GM20000 (cell line): ENCODE data around the gene ROBO2.

Experiments used
- DNase-seq: peaks from one replicate; pipeline ENCODE4 v3.0.0; 2012; ENCODE audit warnings: low spot score
- TF ChIP-seq, protein P1 (sequence below): IDR thresholded peaks from 2 replicates; pipeline ENCODE4 v1.5.1; 2012; ENCODE audit warnings: mild to moderate bottlenecking, control low read depth; ENCODE audit errors: extremely low read depth, missing control alignments

ROBO2 gene

DNA sequence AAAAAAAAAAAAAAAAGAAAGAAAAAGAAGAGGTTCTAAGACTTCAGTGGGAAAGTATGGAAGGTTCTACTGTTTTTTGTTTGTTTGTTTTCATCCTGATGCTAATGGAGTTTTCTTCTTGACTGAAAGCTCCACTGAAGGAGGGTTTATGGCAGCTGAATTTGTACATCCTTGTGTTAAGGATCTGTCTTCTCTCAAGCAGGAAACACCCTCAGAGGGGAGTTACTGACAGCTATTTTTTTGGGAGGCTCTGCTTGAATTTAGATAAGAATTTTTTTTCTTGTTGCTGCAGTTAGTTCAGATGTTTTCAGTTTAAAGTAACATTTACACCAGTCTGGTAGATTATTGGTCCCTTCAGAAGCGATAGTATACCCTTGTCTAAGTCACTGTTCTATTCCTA lies 325.3 kb downstream of the ROBO2 start:
- TF ChIP-seq, protein P1, sequence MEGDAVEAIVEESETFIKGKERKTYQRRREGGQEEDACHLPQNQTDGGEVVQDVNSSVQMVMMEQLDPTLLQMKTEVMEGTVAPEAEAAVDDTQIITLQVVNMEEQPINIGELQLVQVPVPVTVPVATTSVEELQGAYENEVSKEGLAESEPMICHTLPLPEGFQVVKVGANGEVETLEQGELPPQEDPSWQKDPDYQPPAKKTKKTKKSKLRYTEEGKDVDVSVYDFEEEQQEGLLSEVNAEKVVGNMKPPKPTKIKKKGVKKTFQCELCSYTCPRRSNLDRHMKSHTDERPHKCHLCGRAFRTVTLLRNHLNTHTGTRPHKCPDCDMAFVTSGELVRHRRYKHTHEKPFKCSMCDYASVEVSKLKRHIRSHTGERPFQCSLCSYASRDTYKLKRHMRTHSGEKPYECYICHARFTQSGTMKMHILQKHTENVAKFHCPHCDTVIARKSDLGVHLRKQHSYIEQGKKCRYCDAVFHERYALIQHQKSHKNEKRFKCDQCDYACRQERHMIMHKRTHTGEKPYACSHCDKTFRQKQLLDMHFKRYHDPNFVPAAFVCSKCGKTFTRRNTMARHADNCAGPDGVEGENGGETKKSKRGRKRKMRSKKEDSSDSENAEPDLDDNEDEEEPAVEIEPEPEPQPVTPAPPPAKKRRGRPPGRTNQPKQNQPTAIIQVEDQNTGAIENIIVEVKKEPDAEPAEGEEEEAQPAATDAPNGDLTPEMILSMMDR, result no peak
- DNase-seq, result no peak

DNA sequence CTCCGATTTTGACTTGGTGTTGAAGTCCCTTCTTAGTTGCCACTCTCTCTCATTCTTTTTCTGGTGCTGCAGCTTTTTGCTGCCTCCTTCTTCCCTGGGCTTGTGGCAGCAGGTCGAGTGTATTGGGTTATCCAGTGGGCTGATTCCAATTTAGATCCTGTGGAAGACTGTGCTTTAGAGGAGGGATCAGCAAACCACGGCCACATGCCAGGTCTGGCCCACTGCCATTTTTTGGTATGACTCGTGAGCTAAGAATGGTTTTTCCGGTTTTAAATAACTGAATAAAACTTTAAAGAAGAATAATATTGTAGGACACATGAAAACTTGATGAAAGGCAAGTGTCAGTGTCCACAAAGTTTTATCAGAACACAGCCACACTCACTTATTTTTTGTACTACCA lies 330.5 kb downstream of the ROBO2 start:
- TF ChIP-seq, protein P1, result no peak
- no peak for DNase-seq

DNA sequence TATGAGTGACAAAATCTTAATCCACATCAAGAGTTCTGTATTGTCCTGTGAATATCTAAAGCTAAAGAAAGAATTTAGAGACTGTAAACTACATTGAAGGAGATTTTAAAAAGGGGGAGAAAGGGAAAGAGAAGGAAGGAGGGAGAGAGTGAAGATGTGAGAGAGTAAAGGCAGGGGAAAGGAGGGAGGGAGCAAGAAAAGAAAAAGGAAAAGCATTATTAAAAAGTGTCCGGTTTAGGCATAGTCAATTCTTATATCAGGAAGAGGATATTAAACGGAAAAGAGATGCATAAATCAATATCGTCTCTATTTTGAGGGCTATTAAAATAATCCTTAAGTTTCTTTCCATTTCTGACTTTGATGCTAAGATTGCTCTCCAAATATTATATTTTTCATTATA lies 332.1 kb downstream of the ROBO2 start:
- no peak for DNase-seq
- TF ChIP-seq, protein P1, result no peak

DNA sequence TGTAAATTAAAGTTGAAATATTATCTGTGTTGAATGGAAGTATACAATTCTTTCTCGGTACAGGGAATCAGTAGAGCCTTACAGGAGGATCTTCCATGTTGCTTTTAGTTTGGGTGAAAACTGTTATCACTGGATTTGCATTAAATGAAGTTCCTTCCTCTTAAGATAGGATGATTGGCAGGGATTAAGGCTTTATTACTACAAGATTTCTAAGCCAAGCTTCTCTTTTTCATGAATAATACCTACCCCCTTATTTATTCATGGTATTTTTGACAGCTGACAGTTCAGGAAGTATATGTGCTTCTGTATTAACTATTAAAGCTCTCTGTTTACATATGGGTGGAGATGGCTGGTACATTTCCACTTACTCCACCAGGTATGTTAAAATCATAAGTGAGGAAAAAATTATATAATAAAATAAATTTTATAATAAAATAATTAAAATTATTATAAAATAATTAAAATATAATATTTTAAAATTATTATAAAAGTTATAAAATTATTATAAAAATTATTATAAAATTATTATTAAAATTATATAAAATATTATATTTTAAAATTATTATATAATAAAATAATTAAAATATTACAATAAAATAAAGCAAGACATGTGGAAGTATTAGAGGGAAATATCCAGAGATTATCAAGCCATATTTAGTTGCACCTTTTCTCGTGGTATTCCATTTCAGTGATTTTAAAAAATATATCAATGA lies 332.9 kb downstream of the ROBO2 start:
- TF ChIP-seq, protein P1, result no peak

DNA sequence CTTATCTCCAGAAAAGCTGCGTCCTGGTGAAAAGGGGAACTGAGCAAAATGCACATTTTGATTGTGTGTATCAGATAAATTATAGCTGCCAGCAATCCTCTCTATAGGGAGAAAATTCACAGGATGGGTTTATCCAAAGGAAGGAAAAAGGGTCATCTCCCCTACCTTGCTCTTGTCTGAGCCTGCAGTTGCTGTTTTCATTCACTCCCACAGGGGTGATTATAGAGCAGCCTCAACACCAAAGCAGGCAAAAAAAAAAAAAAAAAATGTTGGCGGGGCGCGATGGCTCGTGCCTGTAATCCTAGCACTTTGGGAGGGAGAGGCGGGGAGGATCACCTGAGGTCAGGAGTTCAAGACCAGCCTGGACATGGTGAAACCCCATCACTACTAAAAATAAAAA lies 333.7 kb downstream of the ROBO2 start:
- TF ChIP-seq, protein P1, result no peak
- DNase-seq, result no peak

More for the DNA sequence above, 332.9 kb downstream of the ROBO2 start:
- no peak for DNase-seq

DNA sequence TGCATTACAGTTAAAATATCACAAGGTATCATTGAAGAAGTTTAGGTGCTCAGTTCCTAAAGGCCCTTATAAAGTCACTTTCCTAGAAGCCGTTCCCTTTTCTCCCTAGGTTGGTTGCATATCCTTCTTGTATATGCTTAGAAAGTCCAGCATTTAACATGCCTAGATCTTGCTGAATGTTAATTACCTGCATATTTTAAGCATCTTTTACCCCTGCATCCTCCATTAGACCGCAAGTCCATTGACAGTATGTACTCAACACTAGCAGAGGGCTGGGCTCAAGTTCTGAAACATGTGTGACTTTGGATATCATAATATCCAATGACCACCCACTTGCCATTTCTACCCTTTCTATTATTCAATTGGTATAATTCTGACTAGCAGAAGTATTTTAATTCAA lies 336.6 kb downstream of the ROBO2 start:
- no peak for DNase-seq
- TF ChIP-seq, protein P1, result no peak

DNA sequence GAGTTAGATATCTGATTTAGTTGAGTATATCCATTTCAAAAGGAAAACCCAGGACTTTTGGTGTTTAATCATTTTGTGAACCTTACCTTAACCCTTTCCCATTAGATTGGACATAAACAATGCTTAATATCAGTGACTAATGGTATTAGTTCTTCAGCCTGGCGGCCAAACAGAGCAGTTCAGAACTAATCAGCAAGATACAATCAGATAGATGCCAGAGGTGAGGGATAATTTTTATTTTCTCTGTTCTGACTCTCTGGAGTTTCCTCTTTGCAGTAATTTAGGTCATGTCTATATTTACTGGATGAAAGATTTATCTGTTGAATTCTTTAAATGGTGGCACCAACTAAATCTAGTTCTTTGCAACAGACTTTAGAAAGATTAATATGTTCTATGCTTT lies 337.8 kb downstream of the ROBO2 start:
- TF ChIP-seq, protein P1, result no peak
- DNase-seq, result no peak
